GM18520 (cell line): ENCODE results near the gene OR51F1.
"Not testable (repeated sequence)": the region's sequence is repeated elsewhere in the genome, so short reads cannot be mapped to it uniquely, and the experiment has no call there.

Experiments
- ATAC-seq: cut with Tn5 transposase; IDR thresholded peaks from one replicate; pipeline ENCODE4 v1.9.1; 2021; ENCODE audit not compliant: unreplicated experiment

The OR51F1 gene, protein sequence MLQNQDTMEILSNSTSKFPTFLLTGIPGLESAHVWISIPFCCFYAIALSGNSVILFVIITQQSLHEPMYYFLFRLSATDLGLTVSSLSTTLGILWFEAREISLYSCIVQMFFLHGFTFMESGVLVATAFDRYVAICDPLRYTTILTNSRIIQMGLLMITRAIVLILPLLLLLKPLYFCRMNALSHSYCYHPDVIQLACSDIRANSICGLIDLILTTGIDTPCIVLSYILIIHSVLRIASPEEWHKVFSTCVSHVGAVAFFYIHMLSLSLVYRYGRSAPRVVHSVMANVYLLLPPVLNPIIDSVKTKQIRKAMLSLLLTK

DNA sequence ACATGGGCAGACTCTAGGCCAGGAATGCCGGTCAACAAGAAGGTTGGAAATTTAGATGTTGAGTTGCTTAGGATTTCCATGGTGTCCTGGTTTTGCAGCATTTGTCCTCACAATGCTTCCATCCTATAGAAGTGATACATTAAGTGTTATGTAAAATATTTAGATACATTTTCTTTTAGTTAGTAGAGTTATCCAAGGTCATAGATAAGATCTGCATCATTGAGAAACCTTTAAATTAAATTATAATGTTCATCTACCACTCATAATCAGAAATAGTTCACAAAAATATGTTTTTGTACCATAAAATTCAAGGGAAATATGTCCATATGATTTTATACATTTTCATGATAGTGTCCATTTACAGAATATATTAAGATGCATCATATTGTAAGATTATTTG lies at the start of gene OR51F1:
TSS of gene OR51F1 (minus strand) at position 101 of the 400 bp plus-strand sequence. CDS start at position 101, 0 bp downstream.
- ATAC-seq, result no peak

DNA sequence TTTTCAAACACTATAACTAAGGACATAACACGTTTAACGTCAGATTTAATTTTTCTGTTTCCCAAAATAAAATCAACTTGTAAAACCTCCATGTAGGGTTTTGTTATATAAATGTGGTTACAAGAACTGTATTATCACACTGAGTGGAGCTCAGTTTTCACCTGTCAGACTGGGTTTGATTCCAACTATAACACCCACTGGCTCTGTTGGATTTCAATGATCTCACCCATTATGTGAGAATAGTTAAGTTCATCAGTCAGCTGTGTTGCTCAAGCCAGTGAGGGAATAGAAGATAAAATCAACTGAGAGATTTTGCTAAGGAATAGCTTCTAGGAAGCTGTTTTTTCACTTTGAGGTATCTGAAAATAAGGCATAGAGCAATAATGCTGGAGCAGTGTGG lies 39.5 kb upstream of the OR51F1 start:
- ATAC-seq, result no peak

DNA sequence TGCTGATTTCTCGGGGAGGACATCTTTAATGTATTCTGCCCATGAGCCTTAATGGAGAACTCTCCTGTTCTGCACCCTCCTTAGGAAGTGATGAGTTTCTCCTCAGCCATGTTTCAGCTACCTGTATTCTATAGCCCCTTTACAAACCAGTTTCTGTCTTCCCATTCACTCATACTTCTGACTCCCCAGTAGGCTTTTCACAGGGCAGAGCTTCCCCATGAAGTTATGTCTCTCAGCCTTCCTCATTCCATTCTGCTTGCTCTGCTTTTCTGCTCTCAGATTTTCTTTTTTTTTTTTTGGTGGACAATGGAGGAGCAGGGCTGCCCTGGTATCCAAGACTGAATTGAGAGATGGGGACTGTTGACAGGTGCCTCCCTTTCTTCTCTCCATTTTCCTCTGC lies 38.7 kb upstream of the OR51F1 start:
- ATAC-seq, result no peak

DNA sequence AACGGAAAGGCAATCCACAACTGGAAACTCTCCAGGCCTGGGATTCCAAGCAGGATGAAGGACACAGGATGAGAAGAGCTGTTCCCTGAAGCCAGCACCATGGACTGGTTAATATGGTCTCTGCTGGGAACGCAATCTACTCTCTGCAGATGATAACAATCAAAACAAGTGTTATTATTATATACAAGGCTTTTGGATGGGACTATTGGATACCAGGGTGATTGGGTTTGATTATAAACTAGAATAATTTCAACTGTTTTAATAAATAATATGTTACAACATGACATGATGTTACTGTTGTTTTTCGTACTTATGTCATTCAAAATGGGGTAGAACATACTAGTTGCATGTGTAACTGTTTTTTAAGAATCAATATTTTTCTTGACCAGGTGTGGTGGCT lies 34.5 kb upstream of the OR51F1 start, which contains the start of gene OR52R1:
TSS of gene OR52R1 (minus strand) at position 101 of the 400 bp plus-strand sequence. CDS start at position 101, 0 bp downstream.
- ATAC-seq, result no peak

DNA sequence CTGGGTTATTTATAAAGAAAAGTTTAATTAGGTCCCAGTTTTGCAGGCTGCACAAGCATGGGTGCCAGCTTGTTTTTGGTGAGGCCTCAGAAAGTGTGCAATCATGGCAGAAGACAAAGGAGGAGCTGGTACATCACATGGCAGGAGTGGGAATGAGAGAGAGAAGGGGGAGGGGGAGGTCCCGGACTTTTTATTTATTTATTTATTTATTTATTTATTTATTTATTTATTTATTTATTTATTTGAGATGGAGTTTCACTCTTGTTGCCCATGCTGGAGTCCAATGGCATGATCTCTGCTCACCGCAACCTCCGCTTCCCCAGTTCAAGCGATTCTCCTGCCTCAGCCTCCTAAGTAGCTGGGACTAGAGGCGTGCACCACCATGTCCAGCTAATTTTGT lies 31.6 kb upstream of the OR51F1 start:
- not testable (repeated sequence) for ATAC-seq

DNA sequence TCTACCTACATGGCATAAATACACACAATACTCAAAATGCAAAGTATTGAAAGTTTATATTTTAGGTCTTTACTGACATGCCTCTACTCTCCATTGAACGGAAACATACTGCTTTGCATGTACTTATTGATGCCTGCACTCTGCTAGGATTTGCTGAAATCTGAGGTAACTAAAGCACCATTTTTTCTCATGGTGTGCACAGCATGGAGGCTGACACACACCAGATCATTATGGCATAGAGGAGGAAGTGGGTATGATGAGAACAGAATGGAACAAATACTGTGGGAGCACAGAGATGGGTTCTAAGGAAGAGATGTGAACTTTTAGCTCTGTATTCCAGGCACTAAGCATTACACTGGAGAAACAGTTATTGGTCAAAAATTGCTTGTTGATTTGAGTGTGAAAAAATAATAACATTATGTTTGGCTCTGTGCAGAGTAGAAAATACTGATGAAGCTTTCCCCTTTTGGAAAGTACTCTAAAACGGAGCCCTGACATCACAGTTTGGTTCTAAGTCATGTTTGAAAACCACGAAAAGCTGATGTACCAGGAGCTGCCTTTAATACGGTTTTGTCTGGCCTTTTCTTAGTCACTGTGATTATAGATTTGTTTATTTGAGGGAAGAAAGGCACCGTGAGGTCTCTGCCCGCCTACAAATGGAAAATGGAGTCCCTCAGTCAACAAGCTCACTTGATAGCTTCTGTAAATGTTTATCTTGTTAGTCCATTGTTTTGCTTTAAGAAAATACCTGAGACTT lies 28.9 kb upstream of the OR51F1 start:
- no peak for ATAC-seq

DNA sequence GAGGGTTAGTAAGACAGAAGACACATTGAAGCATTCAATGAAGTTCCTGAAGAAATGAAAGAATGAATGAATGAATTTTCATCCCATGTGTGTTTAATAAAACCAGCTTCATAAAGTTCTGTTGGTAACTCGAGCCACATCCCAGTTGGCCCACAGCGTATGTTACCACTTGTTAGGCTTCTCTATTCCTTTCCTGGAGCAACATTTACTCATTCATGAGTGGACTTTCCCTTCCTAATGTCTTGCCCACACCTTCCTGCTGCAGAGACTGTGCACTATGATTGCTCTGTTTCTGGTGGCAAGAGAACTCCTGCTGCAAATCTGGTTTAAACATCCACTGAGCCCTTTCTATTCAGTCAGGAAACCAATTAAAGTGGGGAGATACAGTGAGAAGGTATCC lies 27.5 kb upstream of the OR51F1 start:
- no peak for ATAC-seq

DNA sequence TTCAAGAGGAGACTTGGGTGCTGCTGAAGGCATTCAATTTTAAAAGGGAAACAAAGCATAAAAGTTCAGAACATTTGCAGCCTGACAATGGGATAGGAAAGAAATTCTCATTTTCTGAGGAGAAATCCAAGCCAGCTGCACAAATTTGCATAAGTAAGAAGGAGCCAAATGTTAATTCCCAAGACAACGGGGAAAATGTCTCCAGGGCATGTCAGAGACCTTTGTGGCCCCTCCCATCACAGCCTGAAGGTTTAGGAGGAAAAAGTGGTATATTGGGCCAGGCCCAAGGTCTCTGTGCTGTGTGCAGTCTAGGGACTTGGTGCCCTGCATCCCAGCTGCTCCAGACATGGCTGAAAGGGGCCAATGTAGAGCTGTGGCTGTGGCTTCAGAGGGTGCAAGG lies 12.7 kb upstream of the OR51F1 start:
- no peak for ATAC-seq

DNA sequence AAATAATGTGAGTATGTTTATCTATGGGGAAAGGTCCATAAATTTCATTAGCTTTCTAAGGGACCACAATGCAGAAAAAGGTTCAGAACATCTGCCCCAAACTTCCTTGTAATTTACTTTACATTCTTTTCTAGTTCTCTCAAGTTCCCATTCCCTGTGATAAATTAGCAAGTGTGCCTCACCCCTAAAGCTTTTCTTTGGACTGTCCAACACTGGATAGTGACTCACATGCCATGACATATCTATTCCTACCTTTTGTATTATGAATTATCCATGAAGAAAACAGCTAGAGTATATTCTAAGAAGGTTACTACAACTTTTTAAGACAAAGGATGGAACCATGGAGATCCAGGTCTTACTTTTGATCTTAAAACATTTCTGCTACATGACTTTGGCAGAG lies 1.6 kb downstream of the OR51F1 start:
- no peak for ATAC-seq

DNA sequence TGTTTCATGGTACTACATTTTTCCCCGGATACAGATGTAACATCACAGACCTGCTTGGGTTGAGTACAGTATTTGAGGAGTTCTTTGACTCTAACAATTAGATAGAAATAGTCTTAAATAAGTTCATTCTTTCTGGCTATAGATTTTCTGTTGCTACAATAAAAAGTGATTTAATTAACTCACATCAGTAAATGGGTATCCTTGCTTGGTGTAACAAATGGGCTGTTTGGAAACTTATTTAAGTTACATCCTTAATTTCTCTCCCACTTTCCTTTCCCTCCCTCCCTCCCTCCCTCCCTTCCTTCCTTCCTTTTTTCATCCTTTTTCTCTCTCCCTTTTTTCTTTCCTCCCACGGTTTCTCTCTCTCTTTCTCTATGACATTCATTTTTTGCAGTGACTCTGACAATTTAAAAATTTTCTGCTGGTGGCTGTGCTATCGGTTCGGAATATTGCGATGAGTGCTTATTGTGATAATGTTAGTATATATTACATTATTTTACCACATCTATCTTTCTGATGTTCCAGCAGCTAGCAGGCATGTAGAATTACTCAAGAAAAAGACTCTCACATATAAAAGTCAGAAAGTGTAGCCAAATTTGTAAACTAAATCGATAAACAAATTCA lies 3.2 kb downstream of the OR51F1 start:
- no peak for ATAC-seq

DNA sequence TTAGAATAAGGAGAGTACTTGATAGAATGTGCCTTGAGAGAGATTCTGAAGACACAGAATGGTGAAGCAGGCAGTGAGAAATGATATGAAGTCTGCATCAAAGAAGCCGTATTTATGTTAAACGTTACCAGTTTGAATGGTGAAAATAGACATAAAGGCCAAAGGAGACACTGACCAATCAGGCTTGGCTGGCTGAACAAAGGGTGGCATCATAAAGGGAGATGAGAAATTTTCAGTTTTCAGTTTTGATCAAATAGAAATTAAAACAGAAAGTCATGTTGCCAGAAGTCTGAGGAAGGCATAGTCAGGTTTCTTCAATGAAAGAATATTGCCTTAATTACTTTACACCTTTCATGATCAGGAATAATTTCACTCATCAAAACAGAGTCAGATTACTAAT lies 6.6 kb downstream of the OR51F1 start:
- peak; percentile 81 for ATAC-seq

DNA sequence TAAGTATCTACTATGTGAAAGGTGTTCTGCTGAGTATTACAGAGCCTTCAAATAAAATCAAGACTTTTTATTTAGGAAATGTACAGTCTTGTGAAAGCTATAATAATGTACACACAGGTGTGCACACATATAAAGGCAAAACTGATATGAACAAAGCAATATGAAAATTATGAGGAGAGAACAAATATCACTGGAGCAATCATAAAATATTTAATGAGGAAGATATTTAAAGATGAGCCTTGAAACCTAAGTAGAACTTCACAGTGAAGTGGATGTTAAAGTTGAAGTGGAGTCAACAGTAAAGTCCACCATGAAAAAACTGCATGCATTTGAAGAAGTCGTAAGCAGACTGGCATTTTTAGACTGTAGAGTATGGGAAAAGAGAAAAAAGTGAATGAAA lies 18.5 kb downstream of the OR51F1 start:
- ATAC-seq, result no peak

DNA sequence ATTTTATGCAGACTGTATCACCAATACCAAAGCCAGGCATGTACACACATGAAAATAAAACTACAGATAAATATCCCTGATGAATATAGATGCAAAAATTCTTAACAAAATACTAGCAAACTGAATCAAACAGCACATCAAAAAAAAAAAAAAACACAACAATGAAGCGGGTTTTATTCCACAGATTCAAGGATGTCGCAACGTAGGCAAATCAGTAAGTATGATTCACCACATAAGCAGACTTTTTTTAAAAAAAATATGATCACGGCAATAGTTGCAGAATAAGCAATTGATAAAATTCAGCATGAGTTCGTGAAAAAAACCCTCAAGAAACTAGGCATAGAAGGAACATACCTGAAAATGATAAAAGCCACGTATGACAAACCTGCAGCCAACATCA lies 21.3 kb downstream of the OR51F1 start:
- no peak for ATAC-seq

DNA sequence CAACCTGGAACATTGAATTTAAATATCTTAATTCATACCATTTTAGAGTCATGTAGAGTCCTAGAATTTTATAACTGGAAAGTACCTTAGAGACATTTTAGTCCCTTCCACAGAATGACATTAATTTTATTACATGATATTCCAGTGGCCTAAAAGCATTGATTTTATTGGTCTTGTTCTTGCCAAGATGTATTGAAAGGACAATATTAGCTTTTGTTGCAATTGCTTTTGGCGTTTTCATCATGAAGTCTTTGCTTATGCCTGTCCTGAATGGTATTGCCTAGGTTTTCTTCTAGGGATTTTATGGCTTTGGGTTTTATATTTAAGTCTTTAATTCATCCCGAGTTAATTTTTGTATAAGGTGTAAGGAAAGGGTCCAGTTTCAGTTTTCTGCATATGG lies 29.0 kb downstream of the OR51F1 start:
- ATAC-seq, result no peak

DNA sequence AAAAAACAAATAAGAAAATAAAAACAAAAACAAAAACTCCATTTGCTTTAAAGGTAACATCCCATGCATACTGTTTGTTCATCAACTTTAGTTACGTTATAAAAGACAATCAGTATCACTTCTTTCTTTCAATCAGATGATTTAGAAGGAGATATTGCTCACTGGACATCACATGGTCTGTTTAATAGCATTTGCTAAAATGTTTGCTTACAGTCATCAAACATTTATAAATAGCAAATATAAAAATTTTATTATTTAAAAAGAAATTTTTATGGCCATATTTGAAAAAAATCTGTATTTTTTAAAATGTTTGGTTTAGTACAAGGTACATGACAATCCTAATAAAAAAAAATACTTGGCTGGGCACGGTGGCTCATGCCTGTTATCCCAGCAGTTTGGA lies 42.6 kb downstream of the OR51F1 start:
- no peak for ATAC-seq

DNA sequence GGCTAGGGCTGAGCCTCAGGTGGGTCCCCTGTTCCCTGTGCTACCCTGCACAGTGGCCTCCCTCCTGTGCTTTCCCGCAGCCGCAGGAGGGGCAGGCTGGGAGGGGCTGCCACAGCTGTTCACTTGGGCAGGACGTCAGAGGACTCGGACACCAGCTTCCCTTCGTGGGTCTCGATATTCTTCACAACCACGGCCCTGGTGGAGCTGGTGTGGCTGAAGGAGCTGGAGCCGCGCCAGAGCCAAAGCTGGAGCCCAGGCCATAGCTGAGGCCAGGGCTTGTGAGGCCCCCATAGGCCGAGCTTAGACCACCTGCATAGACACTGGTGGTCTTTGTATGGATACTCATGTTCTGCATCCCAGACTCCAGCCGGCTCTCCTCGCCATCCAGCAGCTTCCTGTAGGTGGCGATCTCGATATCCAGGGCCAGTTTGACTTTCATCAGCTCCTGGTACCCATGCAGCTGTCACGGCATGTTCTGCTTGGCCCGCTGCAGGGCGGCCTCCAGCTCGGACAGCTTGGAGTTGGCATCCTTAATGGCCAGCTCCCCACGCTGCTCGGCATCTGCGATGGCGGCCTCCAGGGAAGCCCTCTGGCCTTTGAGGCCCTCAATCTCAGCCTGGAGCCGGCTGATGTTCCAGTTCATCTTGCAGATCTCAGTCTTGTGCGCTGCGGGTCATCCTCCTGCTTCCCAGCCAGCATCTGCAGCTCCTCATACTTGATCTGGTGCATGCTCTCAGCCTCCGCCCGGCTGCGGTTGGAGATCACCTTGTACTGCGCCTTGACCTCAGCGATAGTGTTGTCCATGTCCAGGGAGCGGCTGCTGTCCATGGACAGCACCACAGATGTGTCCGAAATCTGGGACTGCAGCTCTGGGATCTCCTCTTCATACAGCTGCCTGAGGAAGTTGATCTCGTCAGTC lies 46.9 kb downstream of the OR51F1 start:
- ATAC-seq, result not testable (repeated sequence)
